GM10266 (cell line): ENCODE results near the gene TACSTD2.

Experiments used
- DNase-seq: peaks from one replicate; pipeline ENCODE4 v3.0.0; 2012; ENCODE audit errors: extremely low spot score
- TF ChIP-seq, protein P1 (sequence below): IDR thresholded peaks from 2 replicates; pipeline ENCODE4 v1.5.1; 2012; ENCODE audit warnings: mild to moderate bottlenecking, low read depth; ENCODE audit not compliant: control insufficient read depth, insufficient read depth; ENCODE audit errors: missing control alignments

TACSTD2 gene

DNA sequence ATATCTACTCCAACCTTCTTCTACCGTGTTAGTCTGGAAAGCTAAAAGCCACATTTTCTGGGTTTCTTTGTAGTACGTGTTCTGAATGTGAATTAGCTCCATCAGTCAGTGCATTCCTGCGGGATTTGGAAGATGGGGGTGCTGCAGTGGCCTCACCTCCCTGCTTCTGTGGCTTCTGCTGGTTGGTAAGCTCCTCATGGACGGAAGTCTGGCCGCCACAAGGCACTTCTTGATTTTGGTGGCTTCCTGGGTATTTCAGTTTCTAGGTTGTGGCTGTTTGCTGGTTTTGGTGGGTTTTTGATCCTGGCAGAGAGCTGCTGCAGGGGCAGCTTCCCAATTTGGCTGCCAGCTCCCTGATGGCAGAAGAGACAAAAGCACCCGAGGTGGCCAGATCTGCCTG is 20.9 kb upstream of the TACSTD2 start:
- TF ChIP-seq, protein P1, sequence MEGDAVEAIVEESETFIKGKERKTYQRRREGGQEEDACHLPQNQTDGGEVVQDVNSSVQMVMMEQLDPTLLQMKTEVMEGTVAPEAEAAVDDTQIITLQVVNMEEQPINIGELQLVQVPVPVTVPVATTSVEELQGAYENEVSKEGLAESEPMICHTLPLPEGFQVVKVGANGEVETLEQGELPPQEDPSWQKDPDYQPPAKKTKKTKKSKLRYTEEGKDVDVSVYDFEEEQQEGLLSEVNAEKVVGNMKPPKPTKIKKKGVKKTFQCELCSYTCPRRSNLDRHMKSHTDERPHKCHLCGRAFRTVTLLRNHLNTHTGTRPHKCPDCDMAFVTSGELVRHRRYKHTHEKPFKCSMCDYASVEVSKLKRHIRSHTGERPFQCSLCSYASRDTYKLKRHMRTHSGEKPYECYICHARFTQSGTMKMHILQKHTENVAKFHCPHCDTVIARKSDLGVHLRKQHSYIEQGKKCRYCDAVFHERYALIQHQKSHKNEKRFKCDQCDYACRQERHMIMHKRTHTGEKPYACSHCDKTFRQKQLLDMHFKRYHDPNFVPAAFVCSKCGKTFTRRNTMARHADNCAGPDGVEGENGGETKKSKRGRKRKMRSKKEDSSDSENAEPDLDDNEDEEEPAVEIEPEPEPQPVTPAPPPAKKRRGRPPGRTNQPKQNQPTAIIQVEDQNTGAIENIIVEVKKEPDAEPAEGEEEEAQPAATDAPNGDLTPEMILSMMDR = no peak
- DNase-seq = no peak

DNA sequence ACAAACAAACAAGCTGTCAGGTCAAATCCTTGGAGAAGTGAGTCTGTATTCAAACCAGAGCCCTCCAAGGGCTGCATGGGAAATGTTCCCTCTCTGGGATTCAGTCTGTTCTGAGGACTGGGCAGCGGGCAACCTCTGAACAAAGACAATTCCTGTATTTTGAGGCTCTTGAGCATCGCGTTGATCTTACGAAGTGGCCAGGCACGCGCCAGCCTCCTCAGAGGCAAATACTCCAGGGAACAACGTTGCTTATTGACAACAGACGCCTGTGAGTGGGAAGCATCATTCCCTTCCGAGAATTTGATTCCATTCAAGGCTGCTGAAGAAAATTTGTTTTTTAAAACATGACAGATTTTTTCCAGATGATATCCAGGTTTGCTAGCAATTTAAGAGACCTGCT is 20.0 kb upstream of the TACSTD2 start:
- DNase-seq = no peak
- TF ChIP-seq, protein P1 = no peak

DNA sequence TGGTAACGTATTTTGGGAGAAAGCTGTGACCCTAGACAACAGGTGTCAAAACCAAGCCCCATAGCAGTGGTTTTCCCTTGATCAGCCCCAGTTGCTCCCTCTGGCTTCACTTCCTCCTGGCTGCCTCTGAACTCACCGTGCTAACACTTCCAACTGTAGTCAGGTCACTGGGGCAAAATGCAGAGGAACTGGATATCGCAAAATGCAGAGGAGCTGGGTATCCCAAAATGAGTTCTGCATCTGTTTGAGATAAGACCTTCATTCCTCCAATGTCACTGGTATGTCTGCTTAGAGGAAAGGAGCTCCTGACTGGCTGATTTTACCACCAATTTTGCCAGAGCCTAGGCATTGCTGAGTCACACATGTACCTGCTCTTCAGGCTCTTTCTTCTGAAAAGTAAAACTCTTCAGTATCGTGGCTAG is 19.6 kb upstream of the TACSTD2 start:
- TF ChIP-seq, protein P1 = no peak

DNA sequence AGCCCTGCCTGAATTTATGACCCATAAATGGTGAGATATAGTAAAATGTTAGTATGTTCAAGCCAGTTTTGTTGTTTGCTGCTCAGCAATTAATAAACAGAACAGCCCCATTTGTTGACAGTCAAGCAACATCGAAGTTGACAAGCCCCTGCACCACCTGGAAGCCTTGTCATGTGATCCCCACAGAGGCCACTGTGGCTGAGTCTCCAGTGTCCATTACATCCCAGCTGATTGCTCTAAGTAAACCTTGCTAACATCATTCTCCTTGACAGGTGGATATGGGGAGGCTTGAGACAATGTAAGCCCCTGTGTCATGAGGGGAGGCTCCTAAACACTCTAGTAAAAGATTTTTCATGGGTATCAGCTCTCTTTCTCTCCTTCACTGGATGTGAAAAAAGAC is 17.5 kb upstream of the TACSTD2 start:
- TF ChIP-seq, protein P1 = no peak

More for the DNA sequence above, 19.6 kb upstream of the TACSTD2 start:
- no peak for DNase-seq

DNA sequence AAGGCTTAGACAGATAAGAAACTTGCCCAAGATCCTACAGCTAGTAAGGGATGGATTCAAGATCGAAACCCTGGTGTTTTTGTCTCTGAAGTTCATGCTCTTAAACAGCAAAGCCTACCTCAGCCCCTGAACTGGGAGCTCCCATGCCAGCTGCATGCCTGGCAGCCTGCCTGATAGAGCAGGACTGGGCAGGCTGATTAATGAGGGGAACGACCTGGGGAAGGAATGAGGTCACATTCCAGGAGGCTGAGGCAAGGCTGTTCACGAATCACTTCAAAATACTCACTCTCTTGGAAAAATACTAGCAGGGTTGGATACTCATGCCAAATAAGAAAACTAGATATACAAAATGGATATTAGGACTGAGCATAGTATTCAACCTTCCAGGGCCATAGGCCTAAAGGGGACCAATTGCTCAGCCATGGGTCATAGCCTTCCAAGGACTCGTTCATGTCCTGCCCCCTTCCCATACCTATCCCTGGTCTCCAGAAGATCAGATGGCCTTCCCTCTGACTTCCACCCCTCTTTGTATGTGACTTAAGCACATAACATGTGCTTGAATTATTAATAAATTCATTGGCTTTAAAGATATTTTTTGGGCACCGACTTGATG is 15.6 kb upstream of the TACSTD2 start:
- DNase-seq = no peak

More for the DNA sequence above, 17.5 kb upstream of the TACSTD2 start:
- no peak for DNase-seq

DNA sequence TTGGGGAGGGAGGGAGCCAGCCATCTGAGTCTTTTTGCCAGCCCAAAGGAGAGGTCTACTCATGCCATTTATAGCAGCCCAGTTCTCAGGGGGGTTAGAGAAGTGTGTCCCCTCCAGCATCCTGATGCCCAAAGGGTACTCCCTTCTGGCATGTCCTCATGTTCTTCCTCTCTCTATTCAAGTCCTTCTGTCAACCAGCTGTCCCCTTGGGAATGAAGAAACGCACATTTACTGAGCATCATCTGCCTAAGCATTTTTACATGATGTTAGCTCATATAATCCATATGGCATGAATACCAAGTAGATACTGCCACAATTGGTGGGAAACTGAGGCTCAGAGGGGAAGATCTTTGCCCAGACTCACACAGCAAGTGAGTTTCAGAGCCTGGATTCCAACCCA is 14.8 kb upstream of the TACSTD2 start:
- TF ChIP-seq, protein P1 = no peak
- DNase-seq = no peak

More for the DNA sequence above, 15.6 kb upstream of the TACSTD2 start:
- TF ChIP-seq, protein P1 = no peak

DNA sequence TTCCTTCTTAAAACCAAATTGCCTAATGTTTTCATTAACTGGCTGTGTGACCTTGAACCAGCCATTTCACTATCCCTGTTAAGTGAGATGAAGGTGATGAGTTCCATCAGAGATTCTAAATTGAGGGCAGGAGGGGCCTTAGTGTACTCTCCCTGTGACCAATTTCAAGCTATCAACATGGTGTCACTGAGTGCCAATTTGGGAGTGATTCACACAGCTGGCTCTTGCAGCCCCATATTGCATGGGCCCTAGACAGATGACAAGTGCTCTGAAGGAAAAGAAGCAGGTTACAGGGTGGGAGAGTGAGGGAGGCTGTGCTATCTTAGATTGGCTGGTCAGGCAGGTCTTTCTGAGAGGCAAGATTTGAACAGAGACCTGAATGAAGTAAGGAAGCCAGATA is 13.0 kb upstream of the TACSTD2 start:
- TF ChIP-seq, protein P1 = no peak

More for the DNA sequence above, 13.0 kb upstream of the TACSTD2 start:
- no peak for DNase-seq
